Measurements from ENCODE around the gene PDE10A.
A peak's percentile ranks its signal among the peaks of the same experiment; 100 is the strongest.

Gene PDE10A

DNA sequence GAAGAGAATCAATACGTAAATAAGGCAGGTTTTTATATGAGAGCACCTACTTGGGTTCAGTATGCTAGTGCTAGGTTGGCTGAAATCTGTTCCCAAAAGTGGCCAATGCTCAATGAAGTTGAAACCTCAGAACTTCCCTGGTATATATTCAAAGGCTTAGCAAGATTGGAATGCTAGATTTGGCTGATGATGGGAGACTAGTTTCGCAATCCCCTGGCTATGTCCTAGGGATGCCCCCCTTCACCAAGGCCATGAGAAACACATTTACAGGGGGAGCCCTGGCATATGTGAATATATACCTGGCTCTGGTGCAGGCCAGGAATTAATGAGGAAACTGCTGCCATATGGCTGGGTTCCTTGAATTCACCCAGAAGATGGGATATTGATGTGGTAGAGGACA is 211.2 kb downstream of the PDE10A start:
- H3K4me3 ChIP-seq (ENCODE audit: low read depth, low read length): no peak overlapping the region
- TF ChIP-seq, protein P1, sequence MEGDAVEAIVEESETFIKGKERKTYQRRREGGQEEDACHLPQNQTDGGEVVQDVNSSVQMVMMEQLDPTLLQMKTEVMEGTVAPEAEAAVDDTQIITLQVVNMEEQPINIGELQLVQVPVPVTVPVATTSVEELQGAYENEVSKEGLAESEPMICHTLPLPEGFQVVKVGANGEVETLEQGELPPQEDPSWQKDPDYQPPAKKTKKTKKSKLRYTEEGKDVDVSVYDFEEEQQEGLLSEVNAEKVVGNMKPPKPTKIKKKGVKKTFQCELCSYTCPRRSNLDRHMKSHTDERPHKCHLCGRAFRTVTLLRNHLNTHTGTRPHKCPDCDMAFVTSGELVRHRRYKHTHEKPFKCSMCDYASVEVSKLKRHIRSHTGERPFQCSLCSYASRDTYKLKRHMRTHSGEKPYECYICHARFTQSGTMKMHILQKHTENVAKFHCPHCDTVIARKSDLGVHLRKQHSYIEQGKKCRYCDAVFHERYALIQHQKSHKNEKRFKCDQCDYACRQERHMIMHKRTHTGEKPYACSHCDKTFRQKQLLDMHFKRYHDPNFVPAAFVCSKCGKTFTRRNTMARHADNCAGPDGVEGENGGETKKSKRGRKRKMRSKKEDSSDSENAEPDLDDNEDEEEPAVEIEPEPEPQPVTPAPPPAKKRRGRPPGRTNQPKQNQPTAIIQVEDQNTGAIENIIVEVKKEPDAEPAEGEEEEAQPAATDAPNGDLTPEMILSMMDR (IDR thresholded peaks at IDR 0.05; ENCODE audit: control insufficient read depth, extremely low read depth, insufficient read depth): no peak
- no peak for DNase-seq (ENCODE audit: low read depth)

DNA sequence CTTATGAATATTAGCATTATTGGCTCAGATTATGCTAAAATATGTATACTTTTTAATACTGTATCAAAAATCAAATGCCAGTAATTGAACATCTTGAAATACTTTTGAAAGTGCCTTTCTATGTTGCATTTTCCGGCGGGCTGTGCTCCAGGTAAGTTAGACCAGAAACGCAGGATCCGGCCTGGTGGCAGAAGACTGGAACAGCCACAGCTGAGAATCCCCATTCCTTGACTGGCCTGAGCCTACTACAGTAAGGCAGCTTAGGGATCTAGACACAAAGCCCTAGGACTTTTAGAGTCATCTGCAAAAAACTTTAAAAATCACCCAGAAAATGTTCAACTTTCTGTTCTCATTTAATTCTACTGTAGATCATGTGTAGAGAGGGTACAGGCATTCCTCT is 214.8 kb downstream of the PDE10A start:
- TF ChIP-seq, protein P1 (IDR thresholded peaks at IDR 0.05; ENCODE audit: control insufficient read depth, extremely low read depth, insufficient read depth): no peak
- no peak for DNase-seq (ENCODE audit: low read depth)
- no peak overlapping the region for H3K4me3 ChIP-seq (ENCODE audit: low read depth, low read length)

DNA sequence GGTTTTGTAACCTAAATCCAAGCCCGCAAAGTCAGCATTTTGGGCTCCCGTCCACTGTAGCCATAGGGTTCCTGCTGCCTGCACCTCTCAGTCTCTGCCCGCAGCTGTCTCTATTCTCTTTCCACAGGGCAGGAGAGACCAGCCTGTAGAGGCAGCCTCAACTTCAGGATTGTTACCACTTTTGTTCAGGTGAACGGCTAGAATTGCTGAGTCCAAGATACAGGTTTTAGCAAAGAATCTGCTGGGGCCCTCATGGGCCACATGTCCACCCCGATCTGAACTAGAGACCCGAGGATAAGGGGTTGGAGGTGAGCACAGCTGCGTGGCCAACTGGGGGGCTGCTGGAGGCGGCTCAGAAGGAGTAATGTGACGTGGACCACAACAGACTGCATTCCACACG is 215.9 kb downstream of the PDE10A start:
- no peak overlapping the region for H3K4me3 ChIP-seq (ENCODE audit: low read depth, low read length)
- TF ChIP-seq, protein P1 (IDR thresholded peaks at IDR 0.05; ENCODE audit: control insufficient read depth, extremely low read depth, insufficient read depth): no peak
- no peak for DNase-seq (ENCODE audit: low read depth)

DNA sequence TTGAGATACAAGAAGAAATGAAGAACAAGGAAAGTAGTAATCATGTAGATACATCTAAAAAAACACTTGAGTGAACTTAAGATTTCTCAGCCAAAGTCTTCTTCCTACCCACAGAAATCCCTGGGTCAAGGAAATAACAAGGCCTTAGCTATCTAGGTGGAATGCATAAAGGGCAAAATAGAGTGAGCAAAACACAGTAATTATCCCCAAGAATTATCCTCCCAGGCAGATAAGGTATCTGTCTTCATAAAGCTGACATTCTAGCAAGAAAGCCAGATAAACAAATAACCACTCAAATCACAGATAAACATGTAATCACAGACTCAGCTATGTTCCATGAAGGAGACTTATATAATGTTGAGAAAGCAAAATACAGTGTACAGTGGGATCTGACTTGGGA is 216.7 kb downstream of the PDE10A start:
- TF ChIP-seq, protein P1 (IDR thresholded peaks at IDR 0.05; ENCODE audit: control insufficient read depth, extremely low read depth, insufficient read depth): no peak
- no peak overlapping the region for H3K4me3 ChIP-seq (ENCODE audit: low read depth, low read length)
- no peak for DNase-seq (ENCODE audit: low read depth)

DNA sequence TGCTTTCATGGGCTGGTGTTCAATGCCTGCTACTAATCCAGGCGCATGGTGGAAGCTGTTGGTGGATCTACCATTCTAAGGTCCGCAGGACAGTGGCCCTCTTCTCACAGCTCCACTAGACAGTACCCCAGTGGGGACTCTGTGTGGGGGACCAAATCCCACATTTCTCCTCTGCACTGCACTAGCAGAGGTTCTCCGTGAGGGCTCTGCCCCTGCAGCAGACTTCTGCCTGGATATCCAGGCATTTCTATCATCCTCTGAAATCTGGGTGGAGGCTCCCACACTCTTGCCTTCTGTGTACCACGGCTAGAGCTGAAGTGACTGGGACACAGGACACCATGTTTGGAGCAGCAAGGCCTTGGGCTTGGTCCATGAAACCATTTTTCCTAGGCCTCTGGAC is 219.6 kb downstream of the PDE10A start:
- DNase-seq (ENCODE audit: low read depth): no peak
- H3K4me3 ChIP-seq (ENCODE audit: low read depth, low read length): no peak overlapping the region
- TF ChIP-seq, protein P1 (IDR thresholded peaks at IDR 0.05; ENCODE audit: control insufficient read depth, extremely low read depth, insufficient read depth): no peak

DNA sequence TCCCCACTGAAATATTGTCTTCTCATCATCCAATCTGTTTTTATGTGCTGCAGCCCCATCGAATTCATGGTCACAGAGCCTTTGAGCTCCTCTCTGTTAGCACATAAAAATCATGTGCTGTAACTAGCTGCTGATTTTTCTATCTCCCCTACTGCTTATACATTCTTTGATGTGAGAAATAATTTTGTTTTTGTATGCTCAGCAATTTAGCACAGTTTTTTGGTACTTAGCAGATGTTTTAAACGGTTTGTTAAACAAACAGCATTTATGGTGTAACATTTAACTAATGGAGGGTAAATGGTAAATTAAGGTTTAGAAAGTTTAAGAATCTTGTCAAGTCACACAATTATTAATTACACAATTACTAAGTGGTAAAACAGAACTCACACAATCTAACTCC is 221.9 kb downstream of the PDE10A start:
- DNase-seq (ENCODE audit: low read depth): no peak
- TF ChIP-seq, protein P1 (IDR thresholded peaks at IDR 0.05; ENCODE audit: control insufficient read depth, extremely low read depth, insufficient read depth): no peak
- H3K4me3 ChIP-seq (ENCODE audit: low read depth, low read length): no peak overlapping the region

DNA sequence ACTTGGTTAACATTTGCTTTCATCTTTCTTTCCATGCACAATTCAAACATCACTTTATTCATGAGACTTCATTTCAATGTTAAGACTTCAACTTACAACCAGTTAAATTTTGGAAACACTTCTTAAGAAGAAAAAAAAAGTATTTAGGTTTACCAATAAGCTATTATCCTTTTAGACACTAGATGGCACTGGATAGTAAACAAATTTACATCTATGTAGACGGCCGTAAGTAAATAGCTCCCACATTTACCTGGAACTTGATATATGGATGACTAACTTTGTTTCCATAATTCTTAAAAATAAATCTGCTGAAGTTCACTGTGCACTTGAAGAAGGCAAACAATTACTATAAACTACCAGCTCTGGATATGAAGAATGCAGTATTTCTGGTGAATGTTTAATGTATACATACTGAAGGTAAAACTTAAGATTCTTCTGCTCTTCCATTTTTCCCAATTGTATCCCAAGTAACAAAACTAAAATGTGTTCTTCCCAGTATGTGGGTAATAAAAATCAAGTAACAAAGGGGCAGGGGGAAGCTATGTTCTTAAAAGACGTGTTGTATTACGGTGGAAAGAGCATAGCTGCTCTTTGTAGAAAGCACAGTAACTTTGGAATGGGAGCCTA is 223.0 kb downstream of the PDE10A start:
- TF ChIP-seq, protein P1 (IDR thresholded peaks at IDR 0.05; ENCODE audit: control insufficient read depth, extremely low read depth, insufficient read depth): peak; percentile 61
- peak; percentile 64 for DNase-seq (ENCODE audit: low read depth)
- no peak overlapping the region for H3K4me3 ChIP-seq (ENCODE audit: low read depth, low read length)

Data from LNCaP clone FGC (cell line).